ENCODE measurements around the gene ACOT8.

The ACOT8 gene

DNA sequence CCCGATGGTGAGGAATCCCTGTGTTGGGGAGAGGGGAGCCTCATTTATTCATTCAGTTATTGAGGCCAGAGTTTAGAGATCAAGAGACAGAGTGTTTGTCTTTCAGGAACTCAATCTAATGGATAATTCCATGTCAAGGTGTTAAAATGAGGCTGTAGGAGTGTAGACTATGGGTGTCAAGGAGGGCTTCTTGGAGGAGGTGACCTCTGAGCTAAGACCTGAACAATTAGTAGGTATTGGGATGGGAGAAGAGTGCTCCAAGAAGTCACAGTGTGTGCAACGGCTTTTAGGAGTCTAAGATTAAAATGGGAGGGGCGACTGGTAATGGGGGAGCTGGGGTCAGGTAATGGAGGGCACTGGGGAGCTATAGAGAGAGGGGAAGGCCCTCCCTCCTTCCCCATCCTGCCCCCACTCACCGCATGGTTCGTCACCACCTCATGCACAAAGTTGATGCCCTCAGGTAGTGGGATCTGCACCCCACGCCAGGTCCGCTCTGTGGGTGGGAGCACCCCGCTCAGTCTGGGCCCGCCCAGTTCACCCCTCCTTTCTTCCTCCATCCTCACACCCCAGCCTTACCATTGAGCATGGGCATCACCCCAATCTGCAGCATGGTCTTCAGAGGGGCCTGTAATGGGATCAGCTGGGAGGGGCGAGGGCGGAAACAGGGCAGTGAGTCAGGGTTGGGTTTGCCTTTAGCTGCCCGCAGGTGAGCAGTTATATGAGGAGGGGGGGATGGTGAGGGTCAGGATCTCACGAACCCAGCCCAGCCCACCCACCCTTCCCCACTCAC is 42.0 kb upstream of the ACOT8 start:
- TF ChIP-seq, protein P1, sequence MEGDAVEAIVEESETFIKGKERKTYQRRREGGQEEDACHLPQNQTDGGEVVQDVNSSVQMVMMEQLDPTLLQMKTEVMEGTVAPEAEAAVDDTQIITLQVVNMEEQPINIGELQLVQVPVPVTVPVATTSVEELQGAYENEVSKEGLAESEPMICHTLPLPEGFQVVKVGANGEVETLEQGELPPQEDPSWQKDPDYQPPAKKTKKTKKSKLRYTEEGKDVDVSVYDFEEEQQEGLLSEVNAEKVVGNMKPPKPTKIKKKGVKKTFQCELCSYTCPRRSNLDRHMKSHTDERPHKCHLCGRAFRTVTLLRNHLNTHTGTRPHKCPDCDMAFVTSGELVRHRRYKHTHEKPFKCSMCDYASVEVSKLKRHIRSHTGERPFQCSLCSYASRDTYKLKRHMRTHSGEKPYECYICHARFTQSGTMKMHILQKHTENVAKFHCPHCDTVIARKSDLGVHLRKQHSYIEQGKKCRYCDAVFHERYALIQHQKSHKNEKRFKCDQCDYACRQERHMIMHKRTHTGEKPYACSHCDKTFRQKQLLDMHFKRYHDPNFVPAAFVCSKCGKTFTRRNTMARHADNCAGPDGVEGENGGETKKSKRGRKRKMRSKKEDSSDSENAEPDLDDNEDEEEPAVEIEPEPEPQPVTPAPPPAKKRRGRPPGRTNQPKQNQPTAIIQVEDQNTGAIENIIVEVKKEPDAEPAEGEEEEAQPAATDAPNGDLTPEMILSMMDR (IDR thresholded peaks at IDR 0.05) = no peak
- H3K9me3 ChIP-seq = no peaks in the 10 kb centered on the region
- no peak overlapping the region for H3K4me3 ChIP-seq (ENCODE audit: low read depth in 1 of 2, low read length in 1 of 2)
- H3K27ac ChIP-seq = no peak overlapping the region
- peaks cover 56% of the 10 kb centered on the region for H3K36me3 ChIP-seq
- H3K27me3 ChIP-seq = no peaks in the 10 kb centered on the region
- peaks cover 4 to 6% of the 10 kb centered on the region in 2 experiments for H3K4me1 ChIP-seq (ENCODE audit: control insufficient read depth in 1 of 2, insufficient read depth in 1 of 2, low read depth in 1 of 2, low read length in 1 of 2)

DNA sequence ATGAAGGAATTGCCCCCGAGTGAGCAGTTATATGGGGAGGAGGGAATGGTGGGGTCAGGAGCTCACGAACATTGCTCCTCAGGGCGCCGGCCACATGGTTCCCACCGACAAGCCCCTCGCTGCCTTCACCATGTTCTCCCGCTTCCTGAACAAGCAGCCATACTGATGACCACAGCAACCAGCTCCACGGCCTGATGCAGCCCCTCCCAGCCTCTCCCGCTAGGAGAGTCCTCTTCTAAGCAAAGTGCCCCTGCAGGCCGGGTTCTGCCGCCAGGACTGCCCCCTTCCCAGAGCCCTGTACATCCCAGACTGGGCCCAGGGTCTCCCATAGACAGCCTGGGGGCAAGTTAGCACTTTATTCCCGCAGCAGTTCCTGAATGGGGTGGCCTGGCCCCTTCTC is 41.1 kb upstream of the ACOT8 start:
- Histone ChIP-seq H3K36me3 (peaks cover 64% of the 10 kb centered on the region), H3K27me3 (no peaks in the 10 kb centered on the region), H3K27ac (no peak overlapping the region), H3K9me3 (no peaks in the 10 kb centered on the region), H3K4me1 (ENCODE audit: control insufficient read depth in 1 of 2, insufficient read depth in 1 of 2, low read depth in 1 of 2, low read length in 1 of 2) (peaks cover 13 to 14% of the 10 kb centered on the region in 2 experiments), H3K4me3 (ENCODE audit: low read depth in 1 of 2, low read length in 1 of 2) (no peak overlapping the region)
- TF ChIP-seq, protein P1 (IDR thresholded peaks at IDR 0.05) = no peak

DNA sequence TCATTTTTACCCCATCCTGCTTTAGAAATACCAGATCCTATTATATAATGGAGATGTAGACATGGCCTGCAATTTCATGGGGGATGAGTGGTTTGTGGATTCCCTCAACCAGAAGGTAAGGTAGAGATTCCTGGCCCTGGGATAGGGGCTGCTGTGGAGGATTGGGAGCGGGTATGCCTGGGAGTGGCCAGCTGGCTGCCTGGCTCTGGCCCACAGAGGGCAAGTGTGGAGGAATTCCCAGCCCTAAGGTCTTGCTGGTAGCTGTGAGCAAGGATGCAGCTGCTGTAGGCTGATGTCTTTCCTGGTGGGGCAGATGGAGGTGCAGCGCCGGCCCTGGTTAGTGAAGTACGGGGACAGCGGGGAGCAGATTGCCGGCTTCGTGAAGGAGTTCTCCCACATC is 40.5 kb upstream of the ACOT8 start:
- TF ChIP-seq, protein P1 (IDR thresholded peaks at IDR 0.05) = no peak
- Histone ChIP-seq H3K27ac (no peak overlapping the region), H3K4me1 (ENCODE audit: control insufficient read depth in 1 of 2, insufficient read depth in 1 of 2, low read depth in 1 of 2, low read length in 1 of 2) (peaks cover 19 to 20% of the 10 kb centered on the region in 2 experiments), H3K9me3 (no peaks in the 10 kb centered on the region), H3K27me3 (no peaks in the 10 kb centered on the region), H3K4me3 (ENCODE audit: low read depth in 1 of 2, low read length in 1 of 2) (no peak overlapping the region), H3K36me3 (peaks cover 64% of the 10 kb centered on the region)

DNA sequence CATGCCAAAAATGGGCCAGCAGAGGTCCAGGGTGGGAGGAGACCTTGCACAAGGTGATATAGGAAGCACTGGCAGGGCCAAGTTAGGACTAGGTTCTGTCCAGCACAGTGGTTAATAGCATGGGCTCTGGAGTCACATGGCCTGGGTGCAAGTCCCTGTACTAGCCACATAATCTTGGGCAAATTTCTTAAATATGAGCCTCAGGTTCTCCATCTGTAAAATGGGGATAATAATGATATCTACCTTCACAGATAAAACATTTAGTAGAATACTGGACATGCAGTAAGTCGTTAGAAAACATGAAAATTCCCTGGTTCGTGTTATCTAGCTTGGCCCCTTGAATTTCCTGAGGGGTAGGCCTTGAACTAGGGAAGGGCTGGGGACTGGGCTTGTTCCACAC is 40.1 kb upstream of the ACOT8 start:
- Histone ChIP-seq H3K36me3 (peaks cover 64% of the 10 kb centered on the region), H3K27me3 (no peaks in the 10 kb centered on the region), H3K4me1 (ENCODE audit: control insufficient read depth in 1 of 2, insufficient read depth in 1 of 2, low read depth in 1 of 2, low read length in 1 of 2) (peaks cover 23 to 24% of the 10 kb centered on the region in 2 experiments), H3K4me3 (ENCODE audit: low read depth in 1 of 2, low read length in 1 of 2) (no peak overlapping the region), H3K27ac (no peak overlapping the region), H3K9me3 (no peaks in the 10 kb centered on the region)
- TF ChIP-seq, protein P1 (IDR thresholded peaks at IDR 0.05) = no peak

DNA sequence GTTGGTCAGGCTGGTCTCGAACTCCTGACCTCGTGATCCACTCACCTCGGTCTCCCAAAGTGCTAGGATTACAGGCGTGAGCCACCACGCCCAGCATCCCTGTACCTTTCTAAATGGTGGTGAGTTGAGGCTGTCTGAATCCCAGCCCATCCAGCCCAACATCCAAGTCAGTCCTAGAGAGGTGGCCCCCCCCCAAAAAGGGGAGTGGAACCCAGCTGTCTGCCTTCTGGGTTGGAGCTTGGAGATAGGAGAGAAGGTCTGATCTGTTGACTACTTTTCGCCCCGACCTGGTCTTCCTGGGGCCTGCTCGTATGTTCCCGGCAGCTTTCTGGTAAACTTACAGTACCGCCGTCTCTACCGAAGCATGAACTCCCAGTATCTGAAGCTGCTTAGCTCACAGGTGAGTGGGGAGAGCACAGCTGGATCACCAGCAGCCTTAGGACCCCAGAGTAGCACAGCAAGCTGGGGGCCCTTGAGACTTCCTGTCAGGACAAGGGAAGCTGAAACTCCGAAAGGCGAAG is 39.5 kb upstream of the ACOT8 start:
- no peaks in the 10 kb centered on the region for H3K27me3 ChIP-seq
- no peak overlapping the region for H3K27ac ChIP-seq
- no peak overlapping the region for H3K4me3 ChIP-seq (ENCODE audit: low read depth in 1 of 2, low read length in 1 of 2)
- no peaks in the 10 kb centered on the region for H3K9me3 ChIP-seq
- H3K36me3 ChIP-seq = peaks cover 64% of the 10 kb centered on the region
- TF ChIP-seq, protein P1 (IDR thresholded peaks at IDR 0.05) = no peak
- H3K4me1 ChIP-seq (ENCODE audit: control insufficient read depth in 1 of 2, insufficient read depth in 1 of 2, low read depth in 1 of 2, low read length in 1 of 2) = peaks cover 29% of the 10 kb centered on the region in 2 experiments
